A549 (cell line): Measurements from ENCODE around the gene KCNK3. TPM values are rescaled to one million over a fixed set of nuclear protein-coding genes. Genes with fewer than 3 reads are reported as not detected.

Experiments
- ATAC-seq, 2 experiments: fragments of 200-7000 bp in 1 of 2; fragments of >200 bp in 1 of 2; cut with Nextera tagmentation in 1 of 2; cut with Tn5 transposase in 1 of 2; 3 replicates each; pipeline versions ENCODE4 v1.8.0 to v1.9.1; 2018 to 2020; ENCODE audit warnings: mild to moderate bottlenecking in 1 of 2, moderate library complexity in 1 of 2
- CTCF ChIA-PET: fragments of 300-600 bp; sonication (Branson Sonifier 250); formaldehyde crosslinking; extraction: SDS; loops from one replicate; lab custom pipeline; 2021; ENCODE audit warnings: antibody characterized with exemption, inconsistent platforms; lab: Yijun Ruan, JAX
- POLR2A ChIA-PET: fragments of 350-600 bp; formaldehyde crosslinking; extraction: SDS; loops from one replicate; lab custom pipeline; 2021; ENCODE audit warnings: antibody characterized with exemption, inconsistent platforms; lab: Yijun Ruan, JAX
- DNase-seq, 2 experiments: peaks; one replicate each; pipeline versions ENCODE4 v3.0.0 to v3.0.0-alpha.2; 2011 to 2016; ENCODE audit warnings: low read depth in 1 of 2, low spot score in 1 of 2
- FAIRE-seq: peaks from 2 replicates; lab custom pipeline; 2011; peaks lifted over from hg19 to GRCh38; lab: Jason Lieb, UNC
- H3K27ac ChIP-seq, 2 experiments: fragments of >200 bp; sonication (Bioruptor Twin); formaldehyde crosslinking; 3 replicates each; pipeline ENCODE4 v1.5.1; 2016 to 2017
- H3K4me1 ChIP-seq: fragments of >200 bp; sonication (Bioruptor Twin); formaldehyde crosslinking; 3 replicates; pipeline ENCODE4 v1.6.1; 2016
- H3K4me2 ChIP-seq: fragments of >200 bp; sonication (Bioruptor Twin); formaldehyde crosslinking; 3 replicates; pipeline ENCODE4 v1.6.1; 2016
- H3K4me3 ChIP-seq: fragments of >200 bp; sonication (Bioruptor Twin); formaldehyde crosslinking; 3 replicates; pipeline ENCODE4 v1.5.1; 2016
- H3K9me3 ChIP-seq: fragments of >200 bp; sonication (Bioruptor Twin); formaldehyde crosslinking; 3 replicates; pipeline ENCODE4 v1.6.1; 2016
- ATOH8 ChIP-seq: fragments of 250-450 bp; sonication (Bioruptor Pico); IDR thresholded peaks from 2 replicates; pipeline ENCODE4 v1.5.0; 2020; ENCODE audit warnings: low read depth, mild to moderate bottlenecking, moderate library complexity
- BCL3 ChIP-seq: fragments of >200 bp; sonication (Bioruptor Twin); formaldehyde crosslinking; IDR thresholded peaks from 3 replicates; pipeline ENCODE4 v1.6.1; 2016
- CEBPB ChIP-seq, 2 experiments: fragments of >200 bp in 1 of 2; sonication (Bioruptor Twin) in 1 of 2; formaldehyde crosslinking in 1 of 2; IDR thresholded peaks; 2 replicates each; pipeline ENCODE4 v1.6.1; 2012 to 2016
- CHD2 ChIP-seq: fragments of 150-350 bp; IDR thresholded peaks from 2 replicates; pipeline ENCODE4 v1.6.1; 2014; ENCODE audit warnings: low read length; ENCODE audit not compliant: partially characterized antibody
- CHD4 ChIP-seq: fragments of 200-600 bp; sonication (generic); IDR thresholded peaks from 2 replicates; pipeline ENCODE4 v1.6.1; 2016; ENCODE audit warnings: antibody characterized with exemption, mild to moderate bottlenecking, borderline replicate concordance
- E2F6 ChIP-seq: IDR thresholded peaks from 2 replicates; pipeline ENCODE4 v1.6.1; 2012; ENCODE audit warnings: low read depth, borderline replicate concordance
- EHF ChIP-seq: fragments of 250-450 bp; sonication (Bioruptor Pico); IDR thresholded peaks from 2 replicates; pipeline ENCODE4 v1.5.0; 2020; ENCODE audit warnings: mild to moderate bottlenecking
- EP300 ChIP-seq, 2 experiments: fragments of >200 bp; sonication (Bioruptor Twin); formaldehyde crosslinking; IDR thresholded peaks; 2 replicates in 1 of 2; 3 replicates in 1 of 2; pipeline ENCODE4 v1.6.1; 2016 to 2017
- ESRRA ChIP-seq: fragments of 150-350 bp; IDR thresholded peaks from 2 replicates; pipeline ENCODE4 v1.6.1; 2014; ENCODE audit warnings: mild to moderate bottlenecking, low read length, borderline replicate concordance
- FOSL2 ChIP-seq, 2 experiments: fragments of 450-650 bp in 1 of 2; fragments of >200 bp in 1 of 2; sonication (Bioruptor Twin) in 1 of 2; formaldehyde crosslinking; IDR thresholded peaks; 2 replicates each; pipeline versions ENCODE4 v1.5.0 to v1.6.1; 2016 to 2020; ENCODE audit warnings: mild to moderate bottlenecking in 1 of 2, moderate library complexity in 1 of 2
- FOXS1 ChIP-seq: fragments of 250-450 bp; sonication (Bioruptor Pico); IDR thresholded peaks from 2 replicates; pipeline ENCODE4 v1.5.0; 2020; ENCODE audit warnings: mild to moderate bottlenecking, moderate library complexity
- GATA3 ChIP-seq: IDR thresholded peaks from 2 replicates; pipeline ENCODE4 v1.6.1; 2012; ENCODE audit warnings: borderline replicate concordance
- HDAC2 ChIP-seq: fragments of 200-600 bp; sonication (generic); IDR thresholded peaks from 2 replicates; pipeline ENCODE4 v1.6.1; 2016
- HES2 ChIP-seq: fragments of >200 bp; sonication (Bioruptor Twin); formaldehyde crosslinking; IDR thresholded peaks from 2 replicates; pipeline ENCODE4 v1.6.1; 2016
- HEYL ChIP-seq: fragments of 250-450 bp; sonication (Bioruptor Pico); IDR thresholded peaks from 2 replicates; pipeline ENCODE4 v1.8.0; 2021; ENCODE audit warnings: mild to moderate bottlenecking, moderate library complexity
- HOXA7 ChIP-seq: fragments of 250-450 bp; sonication (Bioruptor Pico); IDR thresholded peaks from 2 replicates; pipeline ENCODE4 v1.5.0; 2020; ENCODE audit warnings: mild to moderate bottlenecking, moderate library complexity
- HOXB5 ChIP-seq: fragments of 250-450 bp; sonication (Bioruptor Pico); IDR thresholded peaks from 2 replicates; pipeline ENCODE4 v1.5.0; 2020; ENCODE audit warnings: mild to moderate bottlenecking, moderate library complexity
- KDM1A ChIP-seq: fragments of 200-600 bp; sonication (generic); IDR thresholded peaks from 2 replicates; pipeline ENCODE4 v1.6.1; 2016; ENCODE audit warnings: low read depth, mild to moderate bottlenecking
- KDM5A ChIP-seq: fragments of 200-600 bp; sonication (generic); IDR thresholded peaks from 2 replicates; pipeline ENCODE4 v1.6.1; 2016; ENCODE audit warnings: antibody characterized with exemption, mild to moderate bottlenecking
- MAFK ChIP-seq: fragments of 450-650 bp; IDR thresholded peaks from 2 replicates; pipeline ENCODE4 v1.6.1; 2014; ENCODE audit not compliant: partially characterized antibody
- MAX ChIP-seq: IDR thresholded peaks from 2 replicates; pipeline ENCODE4 v1.6.1; 2012
- MAZ ChIP-seq: fragments of 150-350 bp; IDR thresholded peaks from 2 replicates; pipeline ENCODE4 v1.6.1; 2014; ENCODE audit warnings: antibody characterized with exemption, low read depth, low read length, borderline replicate concordance
- NPAS2 ChIP-seq: fragments of 250-450 bp; sonication (Bioruptor Pico); IDR thresholded peaks from 2 replicates; pipeline ENCODE4 v1.8.0; 2022; ENCODE audit warnings: mild to moderate bottlenecking, moderate library complexity, borderline replicate concordance
- NR3C1 ChIP-seq: fragments of >200 bp; sonication (Bioruptor Twin); formaldehyde crosslinking; IDR thresholded peaks from 3 replicates; pipeline ENCODE4 v1.6.1; 2017
- POLR2A ChIP-seq: IDR thresholded peaks from 2 replicates; pipeline ENCODE4 v1.6.1; 2012; ENCODE audit warnings: mild to moderate bottlenecking, low read length
- POLR2AphosphoS2 ChIP-seq: conservative IDR thresholded peaks from 2 replicates; pipeline ENCODE4 v1.6.1; 2012; ENCODE audit warnings: low read length, improper control_type of control experiment, inconsistent platforms
- RARB ChIP-seq: fragments of 250-450 bp; sonication (Bioruptor Pico); IDR thresholded peaks from 2 replicates; pipeline ENCODE4 v1.8.0; 2021; ENCODE audit warnings: mild to moderate bottlenecking, moderate library complexity
- RNF2 ChIP-seq: fragments of 200-600 bp; sonication (generic); IDR thresholded peaks from 2 replicates; pipeline ENCODE4 v1.6.1; 2016; ENCODE audit warnings: low read depth, mild to moderate bottlenecking, antibody characterized with exemption, moderate library complexity, borderline replicate concordance
- SMC3 ChIP-seq: fragments of >200 bp; sonication (Bioruptor Twin); formaldehyde crosslinking; IDR thresholded peaks from 3 replicates; pipeline ENCODE4 v1.6.1; 2018; ENCODE audit warnings: inconsistent platforms
- TFCP2L1 ChIP-seq: fragments of 250-450 bp; sonication (Bioruptor Pico); IDR thresholded peaks from 2 replicates; pipeline ENCODE4 v1.5.0; 2021; ENCODE audit warnings: mild to moderate bottlenecking
- TP53 ChIP-seq: fragments of 250-450 bp; sonication (Bioruptor Pico); IDR thresholded peaks from 2 replicates; pipeline ENCODE4 v1.5.0; 2021; ENCODE audit warnings: mild to moderate bottlenecking, moderate library complexity
- ZC3H11A ChIP-seq: fragments of 450-650 bp; IDR thresholded peaks from 2 replicates; pipeline ENCODE4 v1.6.1; 2014; ENCODE audit warnings: antibody characterized with exemption, mild to moderate bottlenecking
- ZFP36 ChIP-seq: fragments of 450-650 bp; IDR thresholded peaks from 2 replicates; pipeline ENCODE4 v1.6.1; 2014; ENCODE audit warnings: borderline replicate concordance; ENCODE audit not compliant: partially characterized antibody
- ZSCAN20 ChIP-seq: fragments of 250-450 bp; sonication (Bioruptor Pico); IDR thresholded peaks from 2 replicates; pipeline ENCODE4 v1.8.0; 2022; ENCODE audit warnings: mild to moderate bottlenecking, moderate library complexity
- WGBS: methylation state at CpG from one replicate; pipeline ENCODE4 v1.1.6; 2017; ENCODE audit errors: missing lambda C conversion rate; 5-methylcytosine and 5-hydroxymethylcytosine counted together
- polyA plus RNA-seq, 4 experiments: library from polyadenylated mRNA; depleted of rRNA in 3 of 4; stranded (reverse); fragments of >200 nt; fragmentation: RNase III in 1 of 4; extraction: RNeasy Plus Mini Kit Qiagen cat#74134 plus additional on column Dnase treatment in 1 of 4; gene quantifications; 2 replicates in 3 of 4; 3 replicates in 1 of 4; pipeline ENCODE4 v1.2.3, GENCODE V29; 2011 to 2017

KCNK3 gene
- polyA plus RNA-seq, 2 of the 4 experiments (the other 2 are of a cell fraction), result 2.4 to 2.8 TPM

- POLR2A ChIA-PET, result no interaction called here
These were observed 26.6 kb downstream of the KCNK3 start for GRCh38 chr2:26718949-26719686.

GRCh38 chr2:26720322-26721114 lies 28.0 kb downstream of the KCNK3 start:
- peak; percentile 59 to 67 for ATAC-seq
- Histone ChIP-seq H3K4me2 (peak overlapping the region; percentile 78), H3K4me1 (peaks cover 80% of the 10 kb centered on the region), H3K27ac (peak overlapping the region; percentile 94), H3K4me3 (no peak overlapping the region), H3K9me3 (no peaks in the 10 kb centered on the region)
- ChIA-PET POLR2A (interaction anchor here (0.6 to 1.4 kb wide), 5 partner anchors 9 to 160 kb away, joined by 3 to 5 read pairs (median 4); no protein-coding TSS in a partner anchor), CTCF (interaction anchor here (0.6 to 4.9 kb wide), 11 partner anchors 18 to 219 kb away, joined by 3 to 38 read pairs (median 4); a partner anchor contains a TSS)
- 6% methylated on average over 5 of the region's 7 CpGs for WGBS
- no peak for FAIRE-seq
- DNase-seq, result peak; percentile 86 to 95
- TF ChIP-seq KDM5A (no peak), NPAS2 (CRISPR knock-in tag) (no peak), POLR2AphosphoS2 (no peak), HEYL (CRISPR knock-in tag) (no peak), TP53 (CRISPR knock-in tag) (no peak), CHD2 (no peak), NR3C1 (no peak), FOXS1 (CRISPR knock-in tag) (no peak), MAX (peak; percentile 35), SMC3 (peak; percentile 38), TFCP2L1 (CRISPR knock-in tag) (no peak), FOSL2 (IDR thresholded peaks at IDR 0.05) (peak; percentile 59; the same call in 1 of the 2 replicates), FOSL2 (CRISPR knock-in tag; IDR thresholded peaks at IDR 0.05) (peak; percentile 92), MAZ (no peak), BCL3 (0 out of 3 replicates have a peak, but pooled peaks have one; percentile 16), EP300 (IDR thresholded peaks at IDR 0.05) (peak; percentile 43 to 70; a peak in 3 of 5 replicates), HOXA7 (CRISPR knock-in tag) (0 out of 2 replicates have a peak, but pooled peaks have one; percentile 37), MAFK (no peak), ATOH8 (CRISPR knock-in tag) (no peak), RARB (CRISPR knock-in tag) (no peak), ESRRA (no peak), HOXB5 (CRISPR knock-in tag) (no peak; the same call in 1 of the 2 replicates), ZSCAN20 (CRISPR knock-in tag) (no peak), HES2 (no peak), CHD4 (no peak; the same call in 1 of the 2 replicates), GATA3 (peak; percentile 54; the same call in 1 of the 2 replicates), CEBPB (IDR thresholded peaks at IDR 0.05) (no peak), EHF (CRISPR knock-in tag) (no peak), POLR2A (no peak; the same call in 1 of the 2 replicates), RNF2 (no peak), E2F6 (no peak), ZC3H11A (no peak)

More at GRCh38 chr2:26718949-26719686, 26.6 kb downstream of the KCNK3 start:
- CTCF ChIA-PET, result interaction anchor here (1.3 to 4.9 kb wide), 5 partner anchors 26 to 217 kb away, joined by 4 to 38 read pairs (median 14); no protein-coding TSS in a partner anchor
- DNase-seq (no peak), ATAC-seq (no peak), FAIRE-seq (no peak)
- Histone ChIP-seq H3K9me3 (no peaks in the 10 kb centered on the region), H3K4me3 (no peak overlapping the region), H3K27ac (peak overlapping the region; percentile 94), H3K4me2 (peak overlapping the region; percentile 78; the same call in 2 of the 3 replicates), H3K4me1 (peaks cover 73% of the 10 kb centered on the region)
- 88% methylated on average over 6 of the region's 6 CpGs for WGBS
- TF ChIP-seq GATA3 (no peak), HDAC2 (peak; percentile 52; the same call in 1 of the 2 replicates), ZFP36 (peak; percentile 97), POLR2A (no peak), CHD4 (no peak), KDM1A (no peak)
- TF ChIP-seq, all 56 proteins: peak for 2
